Lower leg skin (tissue), 4 donors: ENCODE data around the gene NOL12. TPM values are rescaled to one million over a fixed set of nuclear protein-coding genes. Genes with fewer than 3 reads are reported as not detected.

ENCODE experiments used
- DNase-seq, 2 donors: peaks; one replicate each; pipeline ENCODE4 v3.0.0-alpha.2; 2019; ENCODE audit warnings: low spot score in 2 of 2
- H3K4me3 ChIP-seq: fragments of 200-600 bp; sonication (generic); 2 replicates; pipeline ENCODE4 v1.5.1; 2017; ENCODE audit warnings: mild to moderate bottlenecking, low read depth; ENCODE audit not compliant: poor library complexity, severe bottlenecking
- POLR2A ChIP-seq, 2 donors: fragments of 450-650 bp; IDR thresholded peaks; one replicate each; pipeline ENCODE4 v1.6.1; 2016 to 2017; ENCODE audit warnings: antibody characterized with exemption in 2 of 2, mild to moderate bottlenecking in 1 of 2, moderate library complexity in 1 of 2
- WGBS, 2 donors: methylation state at CpG; one replicate each; pipeline ENCODE4 v1.1.5; 2018; 5-methylcytosine and 5-hydroxymethylcytosine counted together
- intact Hi-C: fragments of 100-400 bp; cut with DNase I; formaldehyde crosslinking; loops from one replicate; pipeline ENCODE4 v1.15.0; 2023; ENCODE audit warnings: low total_unique reads
- total RNA-seq, 4 donors: library from RNA; depleted of rRNA; stranded (reverse); fragments of >200 nt; gene quantifications; one replicate each; pipeline ENCODE4 v1.1.0, GENCODE V29; 2016
- TF ChIP-seq, protein P1 (sequence below), 3 donors: fragments of 450-650 bp; IDR thresholded peaks; one replicate each; pipeline ENCODE4 v1.5.1; 2016; ENCODE audit warnings: antibody characterized with exemption in 3 of 3, mild to moderate bottlenecking in 3 of 3, moderate library complexity in 2 of 3

Gene NOL12
- total RNA-seq, 4 donors from 2014 or later: 24.3 to 72.3 (median 36.1) TPM

DNA sequence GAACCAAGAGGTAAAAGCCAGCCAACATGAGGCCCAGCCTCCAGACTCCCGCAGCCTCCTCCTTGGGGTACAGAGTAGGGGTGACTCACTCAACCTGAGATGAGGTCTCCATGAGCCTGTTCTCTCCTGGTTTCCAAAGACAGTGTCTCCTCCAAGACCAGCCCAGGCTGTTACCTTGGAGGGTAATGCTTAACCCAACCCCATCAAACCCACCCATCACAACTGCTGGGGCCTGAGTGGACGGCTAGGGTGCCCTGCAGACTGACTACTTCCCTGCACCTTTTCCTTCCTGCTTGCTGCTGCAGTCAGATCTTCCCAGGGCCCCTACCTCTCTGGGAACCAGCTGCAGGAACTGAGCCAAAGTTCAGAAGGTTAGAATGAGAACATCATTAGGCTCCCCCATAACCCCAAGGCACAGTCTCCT, 5.1 kb upstream of the NOL12 start:
- 70 to 83% methylated on average over 2 of the region's 2 CpGs for WGBS, 2 donors
- intact Hi-C loops: no loop called here
- no peak for DNase-seq
- no peak for TF ChIP-seq POLR2A (IDR thresholded peaks at IDR 0.05)
- TF ChIP-seq, protein P1, sequence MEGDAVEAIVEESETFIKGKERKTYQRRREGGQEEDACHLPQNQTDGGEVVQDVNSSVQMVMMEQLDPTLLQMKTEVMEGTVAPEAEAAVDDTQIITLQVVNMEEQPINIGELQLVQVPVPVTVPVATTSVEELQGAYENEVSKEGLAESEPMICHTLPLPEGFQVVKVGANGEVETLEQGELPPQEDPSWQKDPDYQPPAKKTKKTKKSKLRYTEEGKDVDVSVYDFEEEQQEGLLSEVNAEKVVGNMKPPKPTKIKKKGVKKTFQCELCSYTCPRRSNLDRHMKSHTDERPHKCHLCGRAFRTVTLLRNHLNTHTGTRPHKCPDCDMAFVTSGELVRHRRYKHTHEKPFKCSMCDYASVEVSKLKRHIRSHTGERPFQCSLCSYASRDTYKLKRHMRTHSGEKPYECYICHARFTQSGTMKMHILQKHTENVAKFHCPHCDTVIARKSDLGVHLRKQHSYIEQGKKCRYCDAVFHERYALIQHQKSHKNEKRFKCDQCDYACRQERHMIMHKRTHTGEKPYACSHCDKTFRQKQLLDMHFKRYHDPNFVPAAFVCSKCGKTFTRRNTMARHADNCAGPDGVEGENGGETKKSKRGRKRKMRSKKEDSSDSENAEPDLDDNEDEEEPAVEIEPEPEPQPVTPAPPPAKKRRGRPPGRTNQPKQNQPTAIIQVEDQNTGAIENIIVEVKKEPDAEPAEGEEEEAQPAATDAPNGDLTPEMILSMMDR (IDR thresholded peaks at IDR 0.05): no peak
- no peak overlapping the region for H3K4me3 ChIP-seq

DNA sequence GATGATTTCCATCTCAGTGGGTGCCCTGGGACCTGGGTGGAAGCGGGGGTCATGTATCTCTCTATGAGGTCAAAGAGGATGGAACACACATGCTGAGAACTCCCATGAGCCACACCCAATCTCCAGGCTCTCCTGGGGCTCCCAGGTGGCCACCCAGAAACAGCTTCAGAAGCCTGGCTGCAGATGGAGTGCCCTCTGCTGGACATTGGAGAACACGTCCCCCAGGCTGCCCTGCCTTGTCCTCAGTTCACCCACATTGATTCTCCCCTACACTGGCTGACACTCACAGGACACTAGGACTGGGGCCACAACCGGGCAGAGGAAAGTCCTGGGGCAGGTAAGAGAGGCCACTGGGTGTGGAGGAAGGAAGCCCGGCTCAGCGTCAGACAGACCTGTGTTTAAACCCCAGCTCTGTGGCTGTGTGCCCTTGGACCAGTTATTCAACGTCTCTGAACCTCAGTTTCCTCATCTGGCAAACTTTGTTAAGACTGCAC, 4.5 kb upstream of the NOL12 start:
- WGBS, 2 donors: 15 to 19% methylated on average over 6 of the region's 6 CpGs
- peak; percentile 60 to 94 for DNase-seq
- intact Hi-C loops: no loop called here
- TF ChIP-seq, protein P1 (IDR thresholded peaks at IDR 0.05): peak in 1 of 3 donors; percentile 81
- no peak for TF ChIP-seq POLR2A (IDR thresholded peaks at IDR 0.05)
- H3K4me3 ChIP-seq: no peak overlapping the region

DNA sequence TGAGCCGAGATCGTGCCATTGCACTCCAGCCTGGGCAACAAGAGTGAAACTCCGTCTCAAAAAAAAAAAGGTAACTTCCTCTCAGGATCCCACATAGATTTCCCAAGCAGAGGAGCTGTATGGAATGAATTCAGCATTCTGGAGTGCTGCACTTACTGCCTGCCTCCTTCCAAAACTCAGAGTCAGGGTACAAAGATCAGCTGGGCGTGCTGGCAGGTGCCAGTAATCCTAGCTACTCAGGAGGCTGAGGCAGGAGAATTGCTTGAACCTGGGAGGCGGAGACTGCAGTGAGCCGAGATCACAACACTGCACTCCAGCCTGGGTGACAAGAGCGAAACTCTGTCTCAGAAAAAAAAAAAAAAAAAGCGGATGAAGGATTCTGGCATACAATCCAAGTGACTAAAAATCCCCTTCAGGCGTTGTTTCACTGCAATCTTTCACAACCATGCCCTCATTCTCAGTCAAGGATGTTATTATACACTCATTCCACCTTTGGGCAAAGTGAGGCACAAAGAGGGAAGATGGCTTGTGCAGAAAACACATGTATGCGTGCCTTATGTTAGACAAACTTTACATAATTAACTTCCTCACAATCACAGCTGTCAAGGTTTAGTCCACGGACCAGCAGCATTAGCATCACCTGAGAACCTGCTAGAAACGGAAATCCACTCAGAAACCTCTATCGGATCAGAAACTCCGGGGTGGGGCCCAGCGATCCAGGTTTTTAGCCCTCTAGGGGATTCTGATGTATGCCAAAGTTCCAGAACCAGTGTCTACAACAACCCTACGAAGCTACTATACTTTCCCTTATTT, 1.1 kb upstream of the NOL12 start:
- DNase-seq: no peak
- TF ChIP-seq POLR2A (IDR thresholded peaks at IDR 0.05): no peak
- TF ChIP-seq, protein P1 (IDR thresholded peaks at IDR 0.05): no peak
- WGBS, 2 donors: 44 to 46% methylated on average over 16 of the region's 16 CpGs
- intact Hi-C loops: no loop called here
- no peak overlapping the region for H3K4me3 ChIP-seq

DNA sequence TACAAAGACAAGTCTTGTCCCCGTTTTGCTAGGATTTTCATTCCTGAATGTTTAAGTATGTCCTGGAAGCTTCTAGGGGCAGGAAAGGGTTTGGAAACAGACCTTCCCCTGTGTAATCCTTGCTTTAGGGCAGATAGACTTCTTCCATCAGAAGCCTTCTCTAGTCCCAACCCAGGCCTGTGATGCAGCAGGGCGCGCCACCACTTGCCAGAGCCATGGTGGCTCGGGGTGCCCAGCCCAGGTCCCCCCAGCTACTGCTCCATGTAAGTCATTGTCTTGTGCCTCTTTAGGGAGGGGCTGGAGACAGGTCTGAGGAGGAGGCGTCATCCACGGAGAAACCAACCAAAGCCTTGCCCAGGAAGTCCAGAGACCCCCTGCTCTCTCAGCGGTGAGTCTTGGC, 4.3 kb downstream of the NOL12 start:
- intact Hi-C loops: no loop called here
- no peak for DNase-seq
- 52 to 55% methylated on average over 5 to 7 of the region's 7 CpGs for WGBS, 2 donors
- no peak overlapping the region for H3K4me3 ChIP-seq
- TF ChIP-seq POLR2A (IDR thresholded peaks at IDR 0.05): no peak
- TF ChIP-seq, protein P1 (IDR thresholded peaks at IDR 0.05): no peak

DNA sequence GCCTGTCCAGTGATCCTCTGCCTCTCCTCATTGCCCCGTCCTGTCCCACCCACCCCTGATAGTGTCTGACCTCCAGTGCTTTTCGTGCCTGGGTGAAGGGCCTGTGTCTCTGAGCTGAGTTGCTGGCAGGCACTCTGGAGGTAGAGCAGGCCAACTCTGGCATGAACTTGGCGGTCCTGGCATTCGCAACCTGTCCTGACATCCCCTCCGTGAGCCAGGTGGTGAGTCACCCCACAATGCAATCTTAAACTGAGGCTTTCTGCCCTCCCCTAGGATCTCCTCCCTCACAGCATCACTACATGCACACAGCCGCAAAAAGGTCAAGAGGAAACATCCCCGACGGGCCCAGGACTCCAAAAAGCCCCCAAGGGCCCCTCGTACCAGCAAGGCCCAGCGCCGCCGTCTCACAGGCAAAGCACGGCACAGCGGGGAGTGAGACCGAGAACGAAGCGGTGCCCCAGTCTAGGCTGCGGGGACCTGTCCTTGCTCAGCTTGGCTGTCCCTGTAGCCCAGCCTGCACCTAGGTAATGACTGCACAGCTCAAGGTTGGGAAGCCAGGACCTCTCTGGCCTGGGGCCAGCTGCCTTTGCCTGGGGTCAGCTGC, 4.9 kb downstream of the NOL12 start:
- no peak for TF ChIP-seq POLR2A (IDR thresholded peaks at IDR 0.05)
- TF ChIP-seq, protein P1 (IDR thresholded peaks at IDR 0.05): no peak
- WGBS, 2 donors: 66 to 78% methylated on average over 18 of the region's 18 CpGs
- H3K4me3 ChIP-seq: no peak overlapping the region
- intact Hi-C loops: no loop called here
- peak in 1 of 2 donors; percentile 38 for DNase-seq
